Cortex of kidney (tissue), 1 donor: ENCODE data around the gene MGAT1.
"Not testable (repeated sequence)": the region's sequence is repeated elsewhere in the genome, so short reads cannot be mapped to it uniquely, and the experiment has no call there.

Source experiments
- DNase-seq: peaks from one replicate; lab custom pipeline; 2025; lab: John Stamatoyannopoulos, UW

Gene MGAT1

GRCh38 chr5:180804129-180804618 is 1.6 kb upstream of the MGAT1 start:
- DNase-seq: no peak

GRCh38 chr5:180803181-180804128 is 849 bp upstream of the MGAT1 start:
- DNase-seq: no peak

DNA sequence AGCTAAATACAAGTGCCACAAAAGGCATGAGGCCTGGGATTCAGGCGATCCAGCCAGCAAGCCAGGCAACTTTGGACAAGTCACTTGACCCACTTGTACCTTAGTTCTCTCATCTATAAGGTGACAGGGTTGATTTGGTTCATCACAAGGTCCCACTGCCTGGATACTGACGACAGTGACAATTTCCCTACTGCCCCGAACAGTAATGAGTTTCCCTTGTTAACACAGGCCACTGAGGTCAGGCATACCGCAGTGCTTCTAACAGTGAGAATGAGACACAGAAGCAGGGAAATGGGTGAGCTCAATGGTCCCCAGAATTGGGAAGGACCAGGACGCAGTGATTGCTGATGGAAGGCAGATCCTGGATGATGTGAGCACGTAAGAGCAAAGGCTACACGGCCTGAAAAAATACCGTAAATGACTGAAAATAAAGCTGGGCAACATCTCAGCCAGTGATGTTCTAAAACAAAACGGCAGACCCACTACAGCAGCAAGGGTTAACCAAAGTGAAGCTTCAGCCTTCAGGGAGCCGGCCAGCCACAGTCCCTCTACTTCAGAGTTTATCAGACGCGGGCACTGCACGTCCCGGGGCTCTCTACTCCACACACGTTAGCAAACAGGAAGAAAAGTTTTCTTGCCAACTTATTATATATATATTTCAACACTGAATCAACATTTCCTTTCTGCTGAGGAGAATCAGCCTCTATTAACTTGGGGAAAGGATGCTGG is 846 bp downstream of the MGAT1 start:
- DNase-seq: no peak

DNA sequence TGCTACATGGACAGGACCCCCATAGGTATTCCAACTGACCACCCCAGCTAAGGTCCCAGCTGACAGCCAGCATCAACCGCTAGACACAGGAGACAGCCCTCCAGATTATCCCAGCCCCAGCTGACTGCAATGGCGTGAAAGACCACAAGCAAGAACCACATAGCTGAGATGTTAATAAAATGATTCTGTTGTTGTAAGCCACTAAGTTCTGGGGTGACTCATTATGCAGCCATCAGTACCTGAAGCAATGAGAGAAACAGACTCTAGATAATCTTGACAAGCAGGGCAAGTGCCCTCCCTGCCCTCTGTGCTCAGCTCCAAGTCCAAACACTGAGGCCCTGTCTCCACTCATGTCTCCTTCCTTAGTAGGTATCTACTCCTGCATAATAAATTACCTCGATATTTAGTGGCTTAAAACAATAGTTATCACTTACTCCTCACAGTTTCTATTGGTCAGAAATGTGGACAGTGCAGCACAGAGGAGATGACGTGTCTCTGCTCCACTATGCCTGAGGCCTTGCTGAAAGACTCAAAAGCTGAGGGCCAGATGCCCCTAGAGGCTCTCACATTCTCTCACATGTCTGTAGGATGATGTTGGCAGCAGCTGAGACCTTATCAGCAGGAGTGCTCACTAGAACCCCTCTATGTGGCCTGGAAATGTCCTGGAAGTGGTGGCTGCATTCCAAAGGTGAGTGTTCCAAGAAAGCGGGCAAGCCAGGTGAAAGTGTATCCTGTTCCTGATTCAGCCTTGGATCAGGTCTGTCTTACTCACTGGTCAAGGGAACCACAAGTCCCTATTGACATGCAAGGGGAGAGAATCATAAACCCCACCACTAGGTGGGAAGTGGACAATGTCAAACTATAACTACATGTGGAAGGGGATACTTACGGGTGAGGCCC is 2.5 kb downstream of the MGAT1 start:
- no peak for DNase-seq

DNA sequence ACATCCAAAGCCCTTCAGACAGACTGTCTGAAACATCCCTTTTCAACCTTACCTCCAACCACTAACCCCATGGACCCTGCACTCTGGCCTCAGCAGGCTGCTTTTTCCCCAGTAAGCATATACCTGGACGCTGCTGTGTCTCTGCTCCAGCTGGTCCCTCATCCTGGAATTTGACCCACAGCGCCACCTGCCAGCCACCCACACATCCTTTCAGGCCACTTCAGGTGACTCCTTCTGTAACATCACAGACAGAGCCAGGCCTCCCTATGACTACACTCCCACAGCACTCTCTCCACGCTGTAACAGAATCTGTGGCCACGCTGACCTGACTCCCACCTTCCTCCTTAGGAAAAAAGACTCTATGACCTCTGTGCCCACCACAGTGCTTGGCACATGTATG is 3.4 kb downstream of the MGAT1 start:
- DNase-seq: no peak

GRCh38 chr5:180798193-180798592 is 4.4 kb downstream of the MGAT1 start:
- DNase-seq: no peak

- no peak for DNase-seq
Observed at GRCh38 chr5:180797256-180798192, 5.1 kb downstream of the MGAT1 start.

- DNase-seq: no peak
Observed at GRCh38 chr5:180795771-180796313, 6.8 kb downstream of the MGAT1 start.

- no peak for DNase-seq
Observed at GRCh38 chr5:180792965-180793287, 9.7 kb downstream of the MGAT1 start.

DNA sequence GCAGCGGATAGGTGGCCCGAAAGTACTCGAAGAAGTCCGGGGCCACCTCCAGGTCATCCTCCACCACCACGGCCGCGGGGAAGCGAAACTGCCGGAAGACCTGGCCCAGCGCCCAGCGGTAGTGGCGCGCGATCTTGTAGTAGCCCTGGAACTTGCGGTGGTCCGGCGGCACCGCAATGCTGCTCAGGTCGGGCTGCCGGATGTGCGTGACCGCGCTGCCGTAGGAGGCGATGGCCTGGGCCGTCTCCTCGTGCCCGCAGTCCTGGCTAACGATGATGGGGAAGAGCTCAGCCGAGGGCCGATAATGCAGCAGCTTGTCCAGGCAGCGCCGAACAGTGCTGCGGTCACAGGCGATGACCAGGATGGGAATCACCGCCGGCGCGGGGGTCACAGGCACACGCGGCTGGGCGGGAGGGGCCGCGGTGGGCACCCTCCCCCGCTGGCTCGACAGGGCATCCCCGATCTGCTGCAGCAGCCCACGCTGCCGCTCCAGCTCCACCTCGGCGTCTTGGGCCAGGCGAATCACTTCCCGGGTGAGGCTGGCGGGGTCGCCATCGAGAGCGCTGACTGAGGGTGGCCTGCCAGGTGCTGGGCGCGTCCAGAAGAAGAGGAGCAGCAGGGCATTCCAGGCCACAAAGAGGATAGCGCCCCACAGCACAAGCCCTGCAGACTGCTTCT is 10.2 kb downstream of the MGAT1 start:
- DNase-seq: no peak

DNA sequence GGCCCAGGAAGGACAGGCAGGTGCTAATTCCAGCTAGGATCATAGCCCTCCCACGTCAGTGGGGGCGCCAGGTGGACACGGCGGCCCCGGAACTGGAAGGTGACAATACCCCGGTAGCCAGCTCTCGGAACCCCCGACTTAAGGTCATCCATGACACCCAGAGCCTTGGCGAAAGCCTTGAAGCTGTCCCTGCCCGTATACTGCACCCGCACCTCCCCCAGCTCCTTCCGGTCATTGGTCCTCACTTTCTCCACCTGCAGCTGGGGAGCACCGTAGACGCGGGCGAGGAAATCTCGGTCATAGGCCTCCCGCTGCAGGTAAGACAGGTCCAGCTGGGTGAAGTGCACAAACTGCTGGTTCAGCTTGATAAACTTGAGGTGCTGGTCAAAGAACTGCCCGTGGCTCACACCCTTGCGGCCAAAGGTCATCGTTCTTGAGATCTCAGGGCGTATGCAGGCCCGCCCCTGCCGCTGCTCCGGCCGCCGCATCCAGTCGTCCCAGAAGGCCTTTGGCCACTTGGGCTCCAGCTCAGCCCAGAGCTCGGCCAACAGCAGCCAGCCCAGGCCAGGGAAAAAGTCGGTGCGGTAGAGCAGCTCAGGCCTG is 10.9 kb downstream of the MGAT1 start:
- DNase-seq: no peak

GRCh38 chr5:180790524-180790923 is 12.1 kb downstream of the MGAT1 start:
- no peak for DNase-seq

DNA sequence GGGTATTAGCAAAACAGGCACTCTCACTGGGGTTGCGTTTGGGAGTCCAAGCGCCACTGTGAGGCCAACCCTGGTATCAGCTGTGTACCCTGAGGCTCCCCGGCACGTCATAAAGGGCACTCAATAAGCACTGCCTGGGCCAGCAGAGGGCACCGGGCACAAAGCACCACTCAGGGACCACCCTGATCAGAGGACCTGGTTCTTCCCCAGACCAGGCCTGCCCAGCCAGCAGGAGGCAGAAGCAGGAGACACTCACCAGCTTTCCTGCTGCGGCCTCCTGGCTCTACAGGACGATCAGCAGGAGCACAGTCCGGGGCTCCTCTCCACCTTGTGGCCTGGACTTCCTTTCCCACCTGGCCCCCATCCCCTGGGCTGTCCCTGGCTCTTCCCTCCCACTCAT is 12.6 kb downstream of the MGAT1 start:
- no peak for DNase-seq

GRCh38 chr5:180788651-180789410 is 13.8 kb downstream of the MGAT1 start:
- not testable (repeated sequence) for DNase-seq

GRCh38 chr5:180787711-180788431 is 14.7 kb downstream of the MGAT1 start:
- no peak for DNase-seq

DNA sequence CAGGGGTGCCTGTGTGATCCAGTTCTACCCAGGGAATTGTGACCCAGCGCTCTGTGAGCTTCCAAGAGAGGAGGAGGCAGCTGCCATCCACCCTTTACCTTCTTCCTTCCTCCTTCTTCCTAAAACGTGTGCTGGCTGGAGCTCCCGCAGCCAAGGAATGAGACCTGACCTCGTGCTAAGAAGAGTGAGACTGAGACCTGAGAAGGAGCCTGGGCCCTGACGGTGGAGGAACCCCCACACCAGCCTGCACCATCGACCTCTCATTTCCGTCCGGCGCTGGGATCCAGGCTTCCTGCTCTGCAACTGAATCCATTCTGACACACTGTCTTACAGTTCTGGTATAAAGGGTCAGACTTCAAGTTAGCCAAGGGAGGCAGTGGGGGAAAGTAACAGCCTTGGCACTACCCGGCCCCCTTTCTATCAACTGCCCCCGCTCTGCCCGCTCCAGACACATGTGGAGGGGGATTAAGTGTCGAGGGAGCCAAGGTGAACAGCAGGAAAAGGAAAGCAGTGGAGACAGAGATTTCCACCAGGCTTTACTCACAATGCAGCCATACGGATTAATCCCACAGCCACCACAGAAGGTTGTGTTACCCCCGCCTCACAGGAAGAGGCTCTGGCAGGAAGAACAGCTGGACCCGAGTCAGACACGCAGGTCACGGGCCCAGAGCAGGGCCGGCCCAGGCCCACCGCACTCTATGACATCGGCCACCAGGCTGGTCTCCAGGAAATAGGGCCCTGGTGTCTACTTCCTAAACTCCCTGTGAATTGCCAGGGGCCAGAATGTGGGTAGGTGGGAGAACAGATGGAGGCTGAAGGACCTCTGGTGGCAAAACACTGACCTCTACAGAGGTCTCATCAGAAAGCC is 15.8 kb downstream of the MGAT1 start:
- DNase-seq: no peak

- DNase-seq: no peak
Observed at GRCh38 chr5:180785794-180786221, 16.8 kb downstream of the MGAT1 start.
